OCI-LY3 (cell line): ENCODE data around the gene TAS2R43.

Experiments used
- CTCF ChIP-seq: fragments of 200-600, 300-600 bp; sonication (generic); IDR thresholded peaks from 2 replicates; pipeline ENCODE4 v1.5.1; 2014; ENCODE audit warnings: antibody characterized with exemption, low read length, low read depth
- EZH2phosphoT487 ChIP-seq: fragments of 200-600 bp; shearing (Covaris generic); IDR thresholded peaks from 2 replicates; pipeline ENCODE4 v1.6.1; 2018; ENCODE audit warnings: antibody characterized with exemption, mixed run types, low read depth

DNA sequence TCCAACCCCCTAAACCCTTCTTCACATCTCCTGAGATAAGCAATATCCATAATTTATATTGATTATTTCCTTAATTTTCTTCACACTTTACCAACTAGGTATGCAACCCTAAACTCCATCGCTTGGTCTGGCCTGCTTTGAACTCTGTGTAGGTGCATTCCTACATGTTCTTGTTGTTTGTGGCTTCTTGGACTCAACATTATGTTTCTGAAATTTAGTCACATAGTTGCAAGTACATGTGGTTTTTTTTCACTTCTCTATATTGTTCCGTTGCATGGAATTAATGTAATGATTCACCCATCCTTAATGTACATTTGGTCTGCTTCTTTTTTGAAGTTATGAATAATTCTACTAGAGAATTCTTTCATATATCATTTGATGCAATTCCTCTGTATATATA is 44.0 kb upstream of the TAS2R43 start:
- TF ChIP-seq CTCF (no peak), EZH2phosphoT487 (no peak)
